Ovary (tissue), 3 donors: ENCODE results near the gene WNT8A.
"Not testable (repeated sequence)": the region's sequence is repeated elsewhere in the genome, so short reads cannot be mapped to it uniquely, and the experiment has no call there.

Experiments used
- CTCF ChIP-seq, 3 donors: fragments of 450-650 bp in 2 of 3; fragments of 200-600 bp in 1 of 3; IDR thresholded peaks; one replicate each; pipeline versions ENCODE4 v1.5.1 to v1.8.0; 2016 to 2022; ENCODE audit warnings: antibody characterized with exemption in 3 of 3, mild to moderate bottlenecking in 1 of 3
- EP300 ChIP-seq: sonication (generic); formaldehyde crosslinking; IDR thresholded peaks from one replicate; pipeline ENCODE4 v1.6.1; 2017; ENCODE audit warnings: antibody characterized with exemption
- POLR2A ChIP-seq: fragments of 450-650 bp; IDR thresholded peaks from one replicate; pipeline ENCODE4 v1.6.1; 2017; ENCODE audit warnings: antibody characterized with exemption, mild to moderate bottlenecking, moderate library complexity
- donor health status: DM: no; HTN: no; CAD: no.

DNA sequence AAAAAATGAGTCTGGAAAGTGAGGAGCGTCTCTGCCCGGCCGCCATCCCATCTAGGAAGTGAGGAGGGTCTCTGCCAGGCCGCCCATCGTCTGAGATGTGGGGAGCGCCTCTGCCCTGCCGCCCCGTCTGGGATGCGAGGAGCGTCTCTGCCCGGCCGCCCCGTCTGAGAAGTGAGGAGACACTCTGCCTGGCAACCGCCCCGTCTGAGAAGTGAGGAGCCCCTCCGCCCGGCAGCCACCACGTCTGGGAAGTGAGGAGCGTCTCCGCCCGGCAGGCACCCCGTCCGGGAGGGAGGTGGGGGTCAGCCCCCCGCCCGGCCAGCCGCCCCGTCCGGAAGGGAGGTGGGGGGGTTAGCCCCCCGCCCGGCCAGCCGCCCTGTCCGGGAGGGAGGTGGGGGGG, 13.8 kb upstream of the WNT8A start:
- not testable (repeated sequence) for TF ChIP-seq CTCF (IDR thresholded peaks at IDR 0.05); POLR2A; EP300
